Hepatocyte (in vitro differentiated cells): ENCODE results near the gene EIF3B.

Experiments
- EZH2 ChIP-seq: fragments of 200-600 bp; sonication (generic); IDR thresholded peaks from 2 replicates; pipeline ENCODE4 v1.6.1; 2016; ENCODE audit warnings: antibody characterized with exemption, mild to moderate bottlenecking, borderline replicate concordance
- TF ChIP-seq, protein P1 (sequence below): fragments of 200-600 bp; sonication (generic); IDR thresholded peaks from 2 replicates; pipeline ENCODE4 v1.5.1; 2016; ENCODE audit warnings: antibody characterized with exemption, mild to moderate bottlenecking; ENCODE audit not compliant: poor library complexity

DNA sequence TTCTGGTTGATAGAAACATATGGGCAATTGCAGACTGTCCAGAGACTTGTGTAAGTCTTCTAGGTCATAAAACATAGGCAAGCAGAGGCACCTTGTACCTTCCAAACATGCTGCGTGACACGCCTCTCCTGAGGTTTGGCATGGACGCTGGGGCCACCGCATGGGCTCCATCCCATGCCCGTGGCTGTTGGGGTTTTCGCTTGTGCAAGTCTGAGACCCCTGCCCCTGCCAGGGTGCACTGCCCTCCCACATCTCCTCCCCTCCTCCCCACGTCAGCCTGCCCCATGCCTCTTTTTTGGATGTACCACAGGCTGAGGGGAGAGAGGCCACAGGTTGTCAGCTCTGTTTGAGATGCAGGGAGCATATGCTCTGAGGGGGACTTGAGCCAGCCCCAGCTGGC, 19.0 kb downstream of the EIF3B start:
- TF ChIP-seq, protein P1, sequence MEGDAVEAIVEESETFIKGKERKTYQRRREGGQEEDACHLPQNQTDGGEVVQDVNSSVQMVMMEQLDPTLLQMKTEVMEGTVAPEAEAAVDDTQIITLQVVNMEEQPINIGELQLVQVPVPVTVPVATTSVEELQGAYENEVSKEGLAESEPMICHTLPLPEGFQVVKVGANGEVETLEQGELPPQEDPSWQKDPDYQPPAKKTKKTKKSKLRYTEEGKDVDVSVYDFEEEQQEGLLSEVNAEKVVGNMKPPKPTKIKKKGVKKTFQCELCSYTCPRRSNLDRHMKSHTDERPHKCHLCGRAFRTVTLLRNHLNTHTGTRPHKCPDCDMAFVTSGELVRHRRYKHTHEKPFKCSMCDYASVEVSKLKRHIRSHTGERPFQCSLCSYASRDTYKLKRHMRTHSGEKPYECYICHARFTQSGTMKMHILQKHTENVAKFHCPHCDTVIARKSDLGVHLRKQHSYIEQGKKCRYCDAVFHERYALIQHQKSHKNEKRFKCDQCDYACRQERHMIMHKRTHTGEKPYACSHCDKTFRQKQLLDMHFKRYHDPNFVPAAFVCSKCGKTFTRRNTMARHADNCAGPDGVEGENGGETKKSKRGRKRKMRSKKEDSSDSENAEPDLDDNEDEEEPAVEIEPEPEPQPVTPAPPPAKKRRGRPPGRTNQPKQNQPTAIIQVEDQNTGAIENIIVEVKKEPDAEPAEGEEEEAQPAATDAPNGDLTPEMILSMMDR: no peak
- TF ChIP-seq EZH2: no peak
